ENCODE data around the gene FRMD4A.
"Not testable (repeated sequence)": the region's sequence is repeated elsewhere in the genome, so short reads cannot be mapped to it uniquely, and the experiment has no call there.

Gene FRMD4A

GRCh38 chr10:14042051-14042450, 288.7 kb downstream of the FRMD4A start:
- not testable (repeated sequence) for DNase-seq

GRCh38 chr10:14040787-14041631, 289.7 kb downstream of the FRMD4A start:
- no peak for DNase-seq

- no peak for DNase-seq
Measured at GRCh38 chr10:14039968-14040668, 290.6 kb downstream of the FRMD4A start.

GRCh38 chr10:14036233-14036632, 294.5 kb downstream of the FRMD4A start:
- no peak for DNase-seq

GRCh38 chr10:14035506-14035905, 295.2 kb downstream of the FRMD4A start:
- no peak for DNase-seq

- DNase-seq = no peak
Measured at GRCh38 chr10:14032406-14032998, 298.2 kb downstream of the FRMD4A start.

GRCh38 chr10:14026325-14026724, 304.4 kb downstream of the FRMD4A start:
- no peak for DNase-seq

- DNase-seq = no peak
Measured at GRCh38 chr10:14025283-14026189, 305.2 kb downstream of the FRMD4A start.

GRCh38 chr10:14024329-14025202, 306.2 kb downstream of the FRMD4A start:
- DNase-seq = no peak

- no peak for DNase-seq
Measured at GRCh38 chr10:14023673-14024328, 306.9 kb downstream of the FRMD4A start.

GRCh38 chr10:14022954-14023672, 307.6 kb downstream of the FRMD4A start:
- DNase-seq = no peak

GRCh38 chr10:14022052-14022451, 308.7 kb downstream of the FRMD4A start:
- no peak for DNase-seq

GRCh38 chr10:14020037-14020664, 310.6 kb downstream of the FRMD4A start:
- DNase-seq = no peak

GRCh38 chr10:14017467-14017866, 313.3 kb downstream of the FRMD4A start:
- DNase-seq = no peak

GRCh38 chr10:14016931-14017333, 313.8 kb downstream of the FRMD4A start:
- DNase-seq = no peak

GRCh38 chr10:14016011-14016536, 314.6 kb downstream of the FRMD4A start:
- no peak for DNase-seq

- no peak for DNase-seq
Measured at GRCh38 chr10:14014423-14014822, 316.3 kb downstream of the FRMD4A start.

GRCh38 chr10:14010769-14011574, 319.8 kb downstream of the FRMD4A start:
- no peak for DNase-seq

- DNase-seq = peak in 2 of 3 experiments; percentile 17 to 66
Measured at GRCh38 chr10:14010101-14010558, 320.6 kb downstream of the FRMD4A start.

Data from NCI-H1417 (cell line).